Right forelimb (tissue), 1 donor: Measurements from ENCODE around the gene CNNM4.
"Not testable (repeated sequence)": the region's sequence is repeated elsewhere in the genome, so short reads cannot be mapped to it uniquely, and the experiment has no call there.

Source experiments
- DNase-seq: peaks from one replicate; pipeline ENCODE4 v3.0.0-alpha.2; 2018

CNNM4 gene

GRCh38 chr2:96795076-96795475 is 34.4 kb downstream of the CNNM4 start:
- DNase-seq, result no peak

- not testable (repeated sequence) for DNase-seq
These were observed 35.8 kb downstream of the CNNM4 start for GRCh38 chr2:96796497-96796896.

- DNase-seq, result no peak
These were observed 36.4 kb downstream of the CNNM4 start for GRCh38 chr2:96797066-96797625.

- DNase-seq, result no peak
These were observed 38.3 kb downstream of the CNNM4 start for GRCh38 chr2:96798733-96799622.

GRCh38 chr2:96799623-96799935 is 38.9 kb downstream of the CNNM4 start:
- DNase-seq, result no peak

GRCh38 chr2:96800061-96801004 is 39.6 kb downstream of the CNNM4 start:
- DNase-seq, result no peak

- DNase-seq, result peak; percentile 80
These were observed 40.5 kb downstream of the CNNM4 start for GRCh38 chr2:96801005-96801785.

GRCh38 chr2:96801786-96802595 is 41.3 kb downstream of the CNNM4 start:
- no peak for DNase-seq

- no peak for DNase-seq
These were observed 42.0 kb downstream of the CNNM4 start for GRCh38 chr2:96802721-96803120.

- DNase-seq, result no peak
These were observed 44.3 kb downstream of the CNNM4 start for GRCh38 chr2:96804986-96805385.

- DNase-seq, result not testable (repeated sequence)
These were observed 45.2 kb downstream of the CNNM4 start for GRCh38 chr2:96805946-96806345.

- DNase-seq, result no peak
These were observed 45.9 kb downstream of the CNNM4 start for GRCh38 chr2:96806468-96807126.

GRCh38 chr2:96807127-96807471 is 46.4 kb downstream of the CNNM4 start:
- no peak for DNase-seq

- DNase-seq, result peak; percentile 30
These were observed 47.6 kb downstream of the CNNM4 start for GRCh38 chr2:96808176-96808837.

GRCh38 chr2:96809216-96809882 is 48.6 kb downstream of the CNNM4 start:
- no peak for DNase-seq

- no peak for DNase-seq
These were observed 49.5 kb downstream of the CNNM4 start for GRCh38 chr2:96809951-96810782.

GRCh38 chr2:96810783-96811192 is 50.1 kb downstream of the CNNM4 start:
- no peak for DNase-seq

GRCh38 chr2:96811917-96812316 is 51.2 kb downstream of the CNNM4 start:
- peak; percentile 75 for DNase-seq

- no peak for DNase-seq
These were observed 53.0 kb downstream of the CNNM4 start for GRCh38 chr2:96813656-96814055.
